ENCODE measurements around the gene RGS6. TPM values are rescaled to one million over a fixed set of nuclear protein-coding genes. Genes with fewer than 3 reads are reported as not detected.

Gene RGS6
- total and polyA plus RNA-seq, 2 experiments from 2014 or later: 0.86 to 0.95 TPM

DNA sequence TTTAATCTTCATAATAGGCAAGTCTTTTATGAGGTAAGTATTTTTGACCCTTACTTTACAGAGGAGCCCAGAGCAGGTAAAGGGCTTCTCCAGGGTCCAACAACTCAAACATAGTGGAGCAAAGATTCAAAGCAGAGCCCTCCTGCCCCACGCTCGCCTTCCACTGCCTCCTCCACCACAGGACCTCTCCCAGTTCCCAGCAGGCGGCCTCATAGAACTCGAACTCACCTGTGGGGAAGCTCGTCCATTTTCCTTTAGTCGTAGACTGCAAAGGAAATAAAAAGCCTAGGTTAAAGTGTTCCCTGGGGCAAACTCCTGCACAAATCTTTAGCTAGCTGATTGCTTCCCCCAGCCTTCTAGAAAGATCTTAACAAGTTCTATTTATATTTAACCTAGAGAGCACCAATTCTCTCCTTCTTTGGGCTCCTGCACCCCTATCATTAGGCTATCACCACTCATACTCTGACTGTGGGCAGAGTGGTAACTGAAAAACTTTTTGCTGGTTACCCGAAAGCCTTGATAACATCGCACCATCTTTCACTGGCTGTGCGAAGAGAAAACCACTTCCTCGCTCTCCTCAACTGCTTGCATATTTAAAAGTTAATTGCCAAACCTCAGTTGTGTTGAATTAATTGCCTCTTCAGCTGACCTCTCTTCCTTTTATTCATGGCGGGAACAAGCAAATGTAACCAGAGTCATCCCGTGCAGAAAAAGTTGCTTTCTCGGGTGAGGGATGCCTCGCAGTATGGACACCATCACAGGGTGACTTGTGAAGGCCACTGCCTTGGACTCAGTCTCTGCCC is 662.1 kb downstream of the RGS6 start:
- Histone ChIP-seq H3K36me3 (no peaks in the 10 kb centered on the region), H3K4me3 (no peak overlapping the region), H3K27me3 (no peaks in the 10 kb centered on the region), H3K9me3 (ENCODE audit: low read depth) (no peaks in the 10 kb centered on the region), H3K27ac (no peak overlapping the region), H3K4me1 (ENCODE audit: low read depth) (no peaks in the 10 kb centered on the region)
- TF ChIP-seq, protein P1, sequence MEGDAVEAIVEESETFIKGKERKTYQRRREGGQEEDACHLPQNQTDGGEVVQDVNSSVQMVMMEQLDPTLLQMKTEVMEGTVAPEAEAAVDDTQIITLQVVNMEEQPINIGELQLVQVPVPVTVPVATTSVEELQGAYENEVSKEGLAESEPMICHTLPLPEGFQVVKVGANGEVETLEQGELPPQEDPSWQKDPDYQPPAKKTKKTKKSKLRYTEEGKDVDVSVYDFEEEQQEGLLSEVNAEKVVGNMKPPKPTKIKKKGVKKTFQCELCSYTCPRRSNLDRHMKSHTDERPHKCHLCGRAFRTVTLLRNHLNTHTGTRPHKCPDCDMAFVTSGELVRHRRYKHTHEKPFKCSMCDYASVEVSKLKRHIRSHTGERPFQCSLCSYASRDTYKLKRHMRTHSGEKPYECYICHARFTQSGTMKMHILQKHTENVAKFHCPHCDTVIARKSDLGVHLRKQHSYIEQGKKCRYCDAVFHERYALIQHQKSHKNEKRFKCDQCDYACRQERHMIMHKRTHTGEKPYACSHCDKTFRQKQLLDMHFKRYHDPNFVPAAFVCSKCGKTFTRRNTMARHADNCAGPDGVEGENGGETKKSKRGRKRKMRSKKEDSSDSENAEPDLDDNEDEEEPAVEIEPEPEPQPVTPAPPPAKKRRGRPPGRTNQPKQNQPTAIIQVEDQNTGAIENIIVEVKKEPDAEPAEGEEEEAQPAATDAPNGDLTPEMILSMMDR (IDR thresholded peaks at IDR 0.05; ENCODE audit: low read depth, low read length): no peak
- no peak for DNase-seq (ENCODE audit: low read depth in 1 of 2, low spot score in 1 of 2)

DNA sequence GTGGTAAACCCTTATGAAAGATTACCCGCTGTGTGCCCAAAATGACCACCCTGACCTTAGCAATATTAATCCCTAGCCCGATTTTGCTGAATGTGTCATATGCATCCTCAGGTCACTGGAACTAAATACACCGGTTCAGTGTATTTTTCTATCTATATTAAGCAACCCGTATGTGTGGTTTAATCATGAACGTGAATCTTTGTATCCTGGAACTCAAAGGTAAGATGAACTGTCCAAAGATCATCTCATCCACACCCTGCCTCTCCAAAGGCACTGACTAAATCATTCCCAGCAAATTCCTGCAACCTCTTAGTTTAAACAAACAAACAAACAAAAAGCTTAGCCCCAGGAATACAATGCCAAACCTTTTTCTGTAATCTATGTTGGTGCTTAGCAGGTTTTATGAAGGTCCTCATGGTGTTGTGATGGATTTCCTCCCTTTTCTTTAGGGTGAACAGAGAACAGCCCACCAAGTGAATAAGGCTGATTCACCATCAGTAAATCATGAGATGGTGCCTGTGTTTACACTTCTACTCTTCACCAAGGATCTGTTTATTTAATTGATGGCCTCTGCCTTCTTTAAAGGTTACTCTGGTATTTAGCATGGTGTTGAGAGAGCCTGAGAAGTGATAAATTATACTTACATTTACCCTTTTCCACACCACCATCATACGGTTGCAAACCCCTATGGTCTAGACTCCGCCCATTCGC is 663.1 kb downstream of the RGS6 start:
- Histone ChIP-seq H3K4me3 (no peak overlapping the region), H3K27me3 (no peaks in the 10 kb centered on the region), H3K27ac (no peak overlapping the region), H3K9me3 (ENCODE audit: low read depth) (no peaks in the 10 kb centered on the region), H3K36me3 (no peaks in the 10 kb centered on the region), H3K4me1 (ENCODE audit: low read depth) (peaks cover 8% of the 10 kb centered on the region)
- TF ChIP-seq, protein P1 (IDR thresholded peaks at IDR 0.05; ENCODE audit: low read depth, low read length): no peak
- no peak for DNase-seq (ENCODE audit: low read depth in 1 of 2, low spot score in 1 of 2)

DNA sequence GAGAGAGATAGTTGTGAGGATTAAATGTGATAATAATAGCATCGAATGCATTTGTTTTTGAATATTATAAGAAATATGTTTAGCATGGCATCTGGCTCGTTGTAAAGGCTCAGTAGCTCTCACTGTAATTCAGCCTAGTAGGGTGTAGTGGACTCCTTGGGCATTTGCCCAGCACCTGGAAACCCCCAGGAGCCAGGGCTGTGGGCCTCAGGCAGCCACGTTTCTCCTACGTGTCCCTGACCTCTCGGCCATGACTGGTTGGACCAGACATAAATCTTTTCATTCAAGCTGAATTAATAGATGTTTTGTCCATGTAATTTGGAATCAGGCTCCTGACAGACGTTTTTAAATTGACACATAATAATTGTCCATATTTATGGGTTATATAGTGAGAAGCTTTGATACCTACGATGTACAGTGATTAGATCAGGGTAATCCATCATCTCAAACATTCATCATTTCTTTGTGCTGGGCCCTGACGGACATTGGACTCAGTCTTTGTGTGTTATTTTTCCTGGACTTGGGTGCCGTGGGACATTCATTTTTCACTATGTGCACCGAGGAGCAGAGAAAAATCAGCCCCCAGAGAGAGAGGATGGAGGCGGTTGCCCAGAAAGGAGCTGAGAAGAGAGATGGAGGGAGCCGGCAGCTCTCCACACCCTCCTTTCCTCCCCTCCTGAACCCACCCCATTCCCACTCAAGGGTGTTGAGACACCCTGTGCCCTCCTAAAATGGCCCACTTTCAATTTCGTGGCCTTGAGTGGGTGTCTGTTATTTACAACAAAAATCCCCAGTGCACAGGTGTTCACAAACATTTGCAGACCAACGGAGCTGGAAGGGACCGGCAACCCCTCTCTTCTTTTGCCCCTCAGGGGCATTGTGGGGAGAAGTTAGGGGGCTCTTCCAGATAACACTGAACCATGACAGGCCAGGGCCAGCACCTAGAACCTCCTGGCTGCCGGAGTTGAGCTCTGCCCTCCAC is 665.3 kb downstream of the RGS6 start:
- TF ChIP-seq, protein P1 (IDR thresholded peaks at IDR 0.05; ENCODE audit: low read depth, low read length): no peak
- peaks cover 8% of the 10 kb centered on the region for H3K4me1 ChIP-seq (ENCODE audit: low read depth)
- H3K27ac ChIP-seq: no peak overlapping the region
- no peak for DNase-seq (ENCODE audit: low read depth in 1 of 2, low spot score in 1 of 2)
- H3K4me3 ChIP-seq: no peak overlapping the region
- H3K9me3 ChIP-seq (ENCODE audit: low read depth): no peaks in the 10 kb centered on the region
- H3K36me3 ChIP-seq: no peaks in the 10 kb centered on the region
- H3K27me3 ChIP-seq: no peaks in the 10 kb centered on the region

DNA sequence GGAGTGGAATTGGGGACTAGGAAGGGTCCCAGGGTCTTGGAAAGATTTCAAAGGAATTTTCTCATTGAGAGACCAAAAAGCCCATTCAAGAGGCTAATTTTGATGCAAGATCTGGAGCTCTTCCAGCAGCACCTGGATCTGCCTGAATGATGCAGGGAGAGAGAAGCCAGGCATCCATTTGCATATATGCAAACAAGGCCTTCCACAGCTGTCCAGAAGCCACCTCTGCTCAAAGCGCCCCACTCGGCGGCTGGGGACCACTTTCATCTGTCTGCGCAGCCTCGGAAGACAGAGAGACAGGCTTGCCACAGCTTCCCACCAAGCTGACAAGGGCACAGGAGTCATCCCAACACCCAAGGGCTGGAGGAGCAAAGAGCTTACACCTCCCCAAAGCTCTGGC is 666.1 kb downstream of the RGS6 start:
- H3K36me3 ChIP-seq: no peaks in the 10 kb centered on the region
- TF ChIP-seq, protein P1 (IDR thresholded peaks at IDR 0.05; ENCODE audit: low read depth, low read length): no peak
- no peak overlapping the region for H3K27ac ChIP-seq
- H3K9me3 ChIP-seq (ENCODE audit: low read depth): no peaks in the 10 kb centered on the region
- H3K27me3 ChIP-seq: no peaks in the 10 kb centered on the region
- no peak overlapping the region for H3K4me3 ChIP-seq
- no peak for DNase-seq (ENCODE audit: low read depth in 1 of 2, low spot score in 1 of 2)
- H3K4me1 ChIP-seq (ENCODE audit: low read depth): peaks cover 8% of the 10 kb centered on the region

Measured in cardiac muscle cell (in vitro differentiated cells and primary cell).